GM21360 (cell line): ENCODE results near the gene SELP.

Experiments used
- ATAC-seq: cut with Tn5 transposase; IDR thresholded peaks from one replicate; pipeline ENCODE4 v1.9.1; 2021; ENCODE audit warnings: mild to moderate bottlenecking, moderate library complexity; ENCODE audit not compliant: unreplicated experiment

Gene SELP

DNA sequence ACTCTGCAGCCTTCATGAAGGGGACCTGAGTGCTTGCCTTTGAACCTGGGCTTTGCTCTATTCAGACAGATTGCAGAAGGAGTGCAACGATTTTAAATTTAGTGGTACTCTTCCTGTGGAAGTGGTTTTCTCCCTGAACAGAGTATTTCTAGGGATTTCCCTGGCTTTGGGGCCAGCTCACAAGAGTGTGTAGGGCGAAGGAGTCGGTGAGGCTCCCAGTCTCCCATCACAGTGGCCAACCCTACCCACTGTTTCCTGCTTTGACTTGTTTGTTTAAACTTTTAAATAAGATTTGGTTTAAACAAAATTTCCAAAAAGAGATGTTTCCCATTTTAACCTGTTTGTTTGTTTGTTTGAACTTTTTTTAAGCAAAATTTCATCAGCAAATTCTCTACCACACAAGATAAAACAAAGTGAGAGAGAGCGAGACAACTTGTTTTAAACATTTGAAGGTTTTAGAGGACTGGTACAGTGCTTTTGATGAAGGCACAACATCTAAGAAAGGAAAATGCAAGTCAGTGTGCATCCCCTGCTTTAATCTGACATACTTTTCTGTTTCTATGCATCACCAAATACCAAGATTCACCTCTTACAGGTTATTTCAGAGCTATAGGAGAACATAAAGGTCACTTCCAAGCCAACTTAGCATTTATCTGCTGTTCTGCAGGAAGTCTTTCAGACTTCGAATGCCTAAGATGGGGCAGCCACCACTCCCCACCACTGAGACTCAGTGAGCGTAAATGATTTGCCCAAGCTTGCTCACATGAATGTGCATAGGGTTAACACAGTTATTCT lies 6.6 kb downstream of the SELP start:
- ATAC-seq, result no peak

DNA sequence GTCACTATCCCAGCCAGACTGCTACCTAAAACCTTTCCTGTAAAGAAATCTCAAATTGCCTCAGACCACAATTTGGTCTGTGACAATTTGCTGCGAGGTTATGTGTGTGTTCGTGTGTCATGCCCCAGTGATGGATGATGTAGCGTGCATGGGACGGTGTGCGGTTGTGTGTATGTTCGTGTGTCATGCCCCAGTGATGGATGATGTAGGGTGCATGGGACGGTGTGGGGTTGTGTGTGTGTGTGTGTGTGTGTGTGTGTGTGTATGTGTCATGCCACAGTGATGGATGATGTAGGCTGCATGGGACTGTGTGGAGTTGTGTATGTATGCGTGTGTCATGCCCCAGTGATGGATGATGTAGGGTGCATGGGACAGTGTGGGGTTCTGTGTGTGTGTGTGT lies 9.4 kb downstream of the SELP start:
- no peak for ATAC-seq

DNA sequence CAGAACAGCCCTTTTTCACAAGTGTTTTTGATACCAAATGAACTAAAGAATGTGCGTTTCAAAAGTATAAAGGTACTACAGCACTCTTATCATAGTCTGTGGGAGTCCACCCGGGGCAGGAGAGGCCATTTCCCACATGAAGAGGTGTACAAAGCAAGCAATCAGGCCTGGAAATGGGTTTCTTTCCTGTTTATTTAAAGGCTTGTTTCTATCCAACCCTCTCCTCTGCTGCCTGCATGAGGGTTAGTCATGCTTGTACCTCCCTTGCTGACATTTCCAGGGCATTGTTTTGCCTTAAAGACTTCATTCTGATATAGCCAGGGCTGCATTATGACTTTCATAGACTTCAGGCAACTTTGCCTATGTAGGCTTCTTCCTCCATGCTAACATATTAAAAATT lies 11.6 kb downstream of the SELP start:
- no peak for ATAC-seq

DNA sequence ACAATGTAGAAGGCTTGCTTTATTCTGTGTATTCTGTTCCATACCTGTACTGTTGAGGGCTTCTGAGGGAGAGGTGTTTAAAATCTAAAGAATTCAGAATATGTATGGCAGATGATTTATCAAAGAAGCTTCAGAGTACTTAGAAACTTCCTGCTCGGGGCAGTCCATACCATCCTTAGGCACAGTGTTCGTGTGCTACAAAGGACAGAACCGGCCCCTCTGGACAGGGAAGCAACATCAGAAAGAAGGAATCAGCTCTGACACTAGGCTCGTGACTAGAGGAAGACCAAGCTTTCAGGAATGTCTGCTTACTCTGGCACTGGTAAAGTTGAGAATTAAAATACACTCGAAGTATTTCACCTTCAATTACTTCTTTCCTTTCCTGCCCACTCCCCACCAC lies 14.1 kb downstream of the SELP start:
- no peak for ATAC-seq

DNA sequence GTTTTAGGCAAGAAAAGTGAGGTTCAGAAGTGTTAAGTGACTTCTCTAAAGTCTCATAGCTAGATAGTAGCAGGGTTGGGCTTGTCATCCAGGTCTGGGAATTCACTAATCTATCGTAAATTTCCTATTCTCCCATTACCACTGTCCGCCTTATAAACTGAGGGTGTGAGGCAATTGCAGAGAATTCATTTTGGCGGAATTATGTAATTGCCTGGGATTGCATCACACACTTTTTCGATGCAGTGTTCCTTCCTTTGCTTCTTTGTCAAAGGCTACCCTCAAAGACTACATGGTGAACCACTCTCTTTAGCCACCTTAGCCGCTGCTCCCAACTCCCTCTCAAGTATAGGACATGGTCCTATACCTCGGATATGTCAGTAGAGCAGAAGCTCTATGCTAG lies 19.1 kb downstream of the SELP start:
- no peak for ATAC-seq

DNA sequence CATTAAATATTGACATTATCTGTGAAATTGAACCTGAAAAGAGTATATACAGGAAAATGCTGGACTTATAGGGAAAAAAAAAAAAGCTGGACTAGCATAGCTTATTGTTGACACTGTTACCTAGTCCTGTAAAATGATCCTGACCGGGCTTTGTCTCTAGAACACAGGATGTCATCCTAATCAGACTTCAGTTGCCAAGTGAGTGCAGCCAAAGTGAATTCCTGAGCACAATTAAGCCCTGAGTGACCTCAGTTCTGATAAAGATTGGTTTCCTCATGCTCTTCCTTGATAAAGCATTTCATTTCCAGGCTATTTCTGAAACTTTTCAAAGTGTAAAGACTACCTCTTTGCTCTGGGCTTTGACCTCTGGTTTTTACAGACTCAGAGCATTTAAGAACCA lies 19.8 kb downstream of the SELP start:
- ATAC-seq, result no peak

DNA sequence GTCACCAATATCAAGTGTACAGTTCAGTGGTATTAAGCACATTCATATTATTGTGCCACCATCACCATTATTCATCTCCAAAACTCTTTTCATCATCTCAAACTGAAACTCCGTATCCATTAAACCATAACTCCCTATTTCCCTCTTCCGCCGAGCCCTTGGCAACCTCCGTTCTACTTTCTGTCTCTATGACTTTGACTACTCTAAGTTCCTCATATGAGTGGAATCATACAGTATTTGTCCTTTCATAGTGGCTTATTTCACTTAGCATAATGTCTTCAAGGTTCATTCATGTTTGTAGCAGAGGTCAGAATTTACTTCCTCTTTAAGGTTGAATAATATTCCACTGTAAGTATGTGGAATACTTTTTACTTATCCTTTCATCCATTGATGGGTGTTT lies 21.7 kb downstream of the SELP start:
- no peak for ATAC-seq

DNA sequence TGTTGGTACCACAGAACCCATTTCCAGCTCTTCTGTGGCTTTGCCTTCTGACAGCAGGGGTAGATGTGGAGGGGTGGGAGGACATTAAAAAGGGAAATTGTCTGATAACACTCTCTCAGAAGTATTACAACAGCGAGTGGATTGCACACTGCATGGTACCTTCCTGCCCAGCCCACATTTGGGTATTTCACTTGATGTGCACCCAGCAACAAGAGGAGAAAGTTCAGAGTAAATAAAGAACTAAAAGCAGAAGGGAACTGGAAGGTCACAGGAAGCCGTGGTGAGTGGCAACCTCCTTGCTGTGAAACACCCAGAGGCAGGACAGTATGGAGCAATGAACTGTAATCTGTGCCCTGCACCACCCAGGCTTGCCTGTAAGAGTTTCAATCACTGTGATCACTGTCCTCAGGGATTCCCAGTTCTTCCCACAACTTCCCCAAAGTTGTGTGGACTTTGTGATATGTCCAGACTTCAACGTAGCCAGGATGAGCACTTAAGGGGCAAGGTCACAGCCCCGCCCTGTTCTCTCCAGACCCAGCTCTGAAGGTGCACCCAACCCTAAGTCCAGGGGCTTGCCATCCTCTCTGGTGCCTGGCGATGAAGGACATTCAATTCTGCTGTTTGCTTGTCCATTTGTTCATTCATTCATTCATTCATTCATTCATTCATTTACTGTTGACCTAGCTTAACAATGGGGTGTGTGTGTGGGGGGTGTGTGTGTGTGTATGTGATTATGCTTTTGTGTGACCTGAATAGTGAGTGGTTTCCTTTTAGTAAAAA lies 25.0 kb downstream of the SELP start:
- no peak for ATAC-seq

DNA sequence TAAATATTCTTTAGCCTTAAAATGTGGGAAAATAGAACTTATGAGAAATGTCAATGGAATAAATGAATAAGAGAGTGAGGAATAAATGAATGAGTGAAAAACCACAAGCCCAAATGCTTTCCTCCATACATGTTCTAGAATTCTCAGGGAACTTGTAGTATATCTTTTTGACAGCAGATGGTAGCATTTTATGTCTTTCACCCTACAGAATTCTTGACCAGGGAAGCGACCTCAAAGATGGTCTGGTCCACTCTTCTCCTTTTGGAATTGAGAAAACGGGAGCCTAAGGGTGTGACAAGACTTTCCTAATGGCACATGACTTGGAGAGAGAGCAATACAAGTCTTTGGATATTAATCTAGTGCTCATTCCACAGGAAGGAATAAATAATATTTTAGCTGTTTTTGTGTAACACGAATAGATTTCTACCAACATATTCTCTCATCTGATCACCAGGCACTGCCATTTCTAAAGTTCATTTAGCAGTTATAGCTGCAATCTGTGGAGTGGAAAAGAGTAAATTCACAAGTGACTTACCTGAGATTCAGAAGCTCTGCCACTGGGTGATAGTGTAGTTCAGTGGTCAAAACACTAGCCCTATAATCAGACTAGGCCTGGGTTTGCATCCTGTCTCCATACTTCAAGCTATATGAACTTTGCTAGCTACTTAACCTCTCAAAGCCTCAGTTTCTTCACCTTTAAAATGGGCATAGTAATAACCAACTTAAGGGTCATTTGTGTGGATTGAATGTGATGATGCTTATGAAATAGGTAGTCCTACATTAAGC lies 28.6 kb downstream of the SELP start:
- ATAC-seq, result peak; percentile 50

DNA sequence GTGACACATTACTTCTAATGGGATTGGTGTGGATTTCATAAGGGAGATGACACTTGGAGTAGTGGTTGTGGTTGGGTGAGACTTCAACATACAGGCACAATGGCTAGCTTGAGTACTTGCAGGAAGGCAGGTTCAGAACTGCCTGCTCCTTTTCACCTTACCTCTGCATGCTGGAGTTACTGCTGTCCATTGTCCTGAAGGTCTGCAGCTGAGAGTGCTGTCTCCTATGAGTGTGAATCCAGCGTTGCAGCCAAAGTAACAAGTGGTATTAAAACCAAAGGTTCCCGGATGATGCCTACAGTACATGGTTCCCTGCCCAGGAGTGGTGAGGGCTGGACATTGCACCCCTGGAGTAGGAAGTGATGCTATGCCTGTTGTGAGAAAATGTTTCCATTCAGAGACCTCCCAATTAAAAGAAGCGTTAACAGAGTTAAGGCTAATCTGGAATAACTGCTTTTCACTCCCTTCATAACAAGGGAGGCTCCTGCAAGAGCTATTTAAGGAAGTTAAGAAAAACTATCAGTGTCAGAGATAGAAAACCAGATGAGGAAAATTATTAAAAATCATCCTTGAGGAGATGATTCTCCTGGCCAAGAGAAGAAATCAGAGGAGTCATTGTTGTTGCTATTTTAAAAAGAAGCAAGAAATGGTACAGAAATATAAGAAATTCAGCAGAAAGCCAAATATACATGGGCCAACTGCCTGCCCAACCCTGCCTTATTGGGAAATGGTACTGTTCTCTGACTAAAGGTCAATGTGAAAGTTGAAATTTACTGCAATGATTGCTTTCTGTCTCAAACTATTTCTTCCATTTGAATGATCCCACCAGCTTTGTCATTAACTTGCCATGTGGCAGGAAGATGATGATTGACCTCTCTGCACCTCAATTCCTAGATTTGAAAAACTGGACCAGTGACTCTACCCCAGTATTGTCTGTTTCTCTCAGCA lies 33.9 kb downstream of the SELP start:
- ATAC-seq, result peak; percentile 43

DNA sequence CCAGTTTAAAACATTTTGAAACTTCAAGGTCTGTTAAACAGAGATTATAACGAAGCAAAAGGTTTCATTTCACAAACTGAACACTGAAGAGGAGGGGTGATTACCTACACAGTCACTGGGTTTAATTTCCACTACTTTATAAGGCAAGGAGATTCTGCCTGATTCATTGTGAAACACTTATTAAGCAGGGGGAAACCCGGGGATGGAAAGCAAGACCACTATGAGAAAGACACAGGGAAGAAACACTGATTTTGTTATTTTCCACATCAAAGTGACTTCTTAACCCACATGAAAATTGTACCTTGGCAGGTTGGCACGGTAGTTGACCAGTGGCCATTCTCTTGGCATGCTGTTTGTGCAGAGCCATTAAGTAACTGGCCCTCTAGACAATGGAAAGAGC lies 35.5 kb downstream of the SELP start:
- ATAC-seq, result peak; percentile 57

DNA sequence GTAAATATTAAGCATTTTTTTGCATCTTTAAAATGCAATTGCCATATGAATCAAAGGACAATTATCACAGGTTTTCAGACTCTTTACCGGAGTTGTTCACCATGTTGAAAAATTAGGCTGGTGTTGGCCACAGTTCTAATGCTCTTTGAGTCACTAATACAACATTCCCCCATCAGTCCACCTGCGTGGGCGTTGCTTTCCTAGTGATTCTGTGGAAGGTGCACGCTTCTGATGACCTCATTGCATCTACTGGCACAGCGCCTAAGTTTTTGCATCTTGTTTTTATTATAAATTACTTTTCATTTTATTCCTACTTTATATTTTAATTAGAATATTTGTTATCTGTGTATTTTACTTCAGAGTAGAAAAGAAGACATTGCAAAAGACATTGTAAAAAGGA lies 39.0 kb downstream of the SELP start:
- no peak for ATAC-seq

DNA sequence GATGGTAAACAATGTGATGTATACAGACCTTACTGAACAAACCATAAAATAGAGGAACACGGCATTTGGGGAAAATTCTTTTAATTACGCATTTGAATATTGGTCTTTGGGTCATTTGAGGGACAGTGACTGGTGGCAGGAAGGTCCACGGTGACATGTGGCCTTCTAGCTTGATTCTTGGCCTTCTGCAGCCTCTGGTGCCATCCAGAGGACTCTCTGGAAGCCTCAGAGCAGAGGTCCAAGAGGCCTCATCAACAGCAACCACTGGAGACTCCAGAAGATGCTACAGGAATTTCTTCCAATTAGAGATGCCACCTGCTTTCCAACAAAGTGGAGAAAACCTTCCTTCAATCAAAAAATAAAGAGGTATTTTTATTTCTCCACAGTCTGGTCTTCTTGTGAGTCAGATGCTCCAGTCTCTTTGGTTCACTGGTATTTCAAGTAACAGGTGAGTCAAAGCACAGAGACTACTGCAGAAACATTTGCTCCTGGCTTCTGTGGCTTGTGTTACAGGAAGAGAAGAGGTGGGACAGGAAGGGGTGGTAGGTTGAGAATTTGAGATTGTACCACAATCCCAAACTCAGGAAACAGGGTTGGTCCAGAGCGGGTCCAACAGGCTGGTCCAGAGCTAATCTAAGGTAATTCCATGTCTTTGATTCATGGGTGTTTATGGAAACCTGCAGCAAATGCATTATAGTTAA lies 41.0 kb downstream of the SELP start:
- ATAC-seq, result no peak

DNA sequence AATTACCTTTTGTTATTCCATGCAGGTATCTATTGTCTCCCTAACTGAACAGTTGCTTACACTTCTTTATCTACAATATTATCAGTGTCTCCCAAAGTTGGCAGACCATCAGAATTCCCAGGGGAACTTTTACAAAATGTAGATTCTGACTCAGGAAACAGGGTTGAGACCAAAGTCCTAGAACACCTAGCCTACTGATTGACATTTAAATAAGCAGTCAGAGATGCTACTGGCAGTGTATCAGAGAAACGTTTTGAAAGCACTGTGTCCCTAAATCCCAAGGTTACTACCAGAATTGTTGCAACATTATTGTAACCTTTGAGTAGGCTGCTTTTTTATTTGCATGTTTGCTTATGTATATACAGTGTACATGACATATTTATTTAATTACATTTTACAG lies 41.8 kb downstream of the SELP start:
- no peak for ATAC-seq

DNA sequence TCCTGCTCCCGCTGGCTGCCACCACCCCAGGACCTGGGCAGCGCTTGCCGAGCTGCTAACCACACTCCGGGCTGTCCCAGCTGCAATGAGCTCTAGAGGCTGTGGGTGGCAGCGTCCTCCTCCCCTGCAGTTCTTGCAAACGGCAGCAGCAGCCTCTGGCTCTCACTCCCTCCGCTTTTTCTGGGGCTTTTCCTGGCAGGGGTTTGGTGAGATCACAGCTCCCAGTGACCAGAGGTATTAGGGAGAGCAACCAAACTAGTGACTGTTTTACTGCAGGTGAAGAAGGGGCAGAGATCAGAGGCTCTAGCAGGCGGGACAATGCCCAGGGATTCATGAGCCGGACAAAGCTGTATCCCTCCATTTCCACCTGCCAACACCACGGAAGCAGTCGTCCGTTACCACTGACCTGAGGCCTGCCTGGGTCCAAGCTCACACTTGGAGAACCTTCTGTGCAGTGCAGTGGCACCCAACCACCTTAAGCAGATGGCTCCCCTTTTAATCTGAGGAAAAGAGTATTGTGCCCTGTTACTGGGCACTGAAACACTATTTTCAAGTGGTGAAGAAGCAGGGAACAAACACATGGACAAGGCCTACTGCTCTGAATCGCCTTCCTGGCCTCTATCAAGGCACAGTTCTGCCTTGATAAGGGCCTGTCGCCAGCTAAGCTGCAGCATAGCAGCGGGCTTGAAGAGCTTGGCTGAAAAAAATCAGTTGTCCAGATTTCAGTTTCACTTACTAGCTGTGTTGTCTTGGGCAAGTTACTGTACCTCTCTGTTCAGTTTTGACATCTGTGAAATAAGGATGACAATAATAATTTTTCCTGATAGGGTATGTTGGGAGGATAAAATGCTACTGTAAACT lies 43.3 kb downstream of the SELP start, which contains the start of gene F5:
TSS of gene F5 (minus strand) at position 87 of the 861 bp plus-strand sequence. CDS start 95 bp downstream, outside the sequence.
- ATAC-seq, result peak; percentile 91

DNA sequence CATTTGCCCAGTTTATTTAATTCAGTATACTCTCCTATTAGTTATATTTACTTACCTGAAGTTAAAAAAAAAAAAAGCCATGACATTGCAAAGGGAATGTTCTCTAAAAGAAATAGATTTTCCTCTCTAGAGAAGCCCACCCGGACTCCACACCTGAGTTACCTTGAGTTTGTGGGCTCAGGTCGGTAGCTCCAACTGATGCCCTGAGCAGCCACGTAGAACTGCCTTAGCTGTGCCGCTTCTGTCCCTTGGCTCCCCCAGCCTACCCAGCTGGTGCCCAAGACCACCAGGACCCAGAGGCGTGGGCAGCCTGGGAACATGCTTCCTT lies 43.9 kb downstream of the SELP start:
- peak; percentile 18 for ATAC-seq

DNA sequence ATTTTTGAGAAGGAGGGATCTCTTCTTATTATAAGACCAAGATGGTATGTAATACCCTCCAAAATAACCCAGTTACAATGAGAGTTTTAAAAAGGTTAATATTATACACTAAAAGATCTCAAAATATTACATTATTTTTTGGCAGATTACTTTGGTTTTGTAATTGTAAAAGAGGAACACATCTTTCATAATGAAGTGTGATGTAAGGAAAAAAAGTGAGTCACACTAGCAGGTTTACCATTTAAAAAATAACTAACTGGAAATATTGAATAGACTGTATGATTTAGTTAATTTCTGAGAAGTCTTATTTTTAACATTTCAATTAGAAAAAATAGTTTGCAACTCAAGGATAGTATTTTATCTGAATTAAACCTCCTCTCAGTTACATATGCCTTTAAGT lies 44.7 kb downstream of the SELP start:
- ATAC-seq, result no peak

DNA sequence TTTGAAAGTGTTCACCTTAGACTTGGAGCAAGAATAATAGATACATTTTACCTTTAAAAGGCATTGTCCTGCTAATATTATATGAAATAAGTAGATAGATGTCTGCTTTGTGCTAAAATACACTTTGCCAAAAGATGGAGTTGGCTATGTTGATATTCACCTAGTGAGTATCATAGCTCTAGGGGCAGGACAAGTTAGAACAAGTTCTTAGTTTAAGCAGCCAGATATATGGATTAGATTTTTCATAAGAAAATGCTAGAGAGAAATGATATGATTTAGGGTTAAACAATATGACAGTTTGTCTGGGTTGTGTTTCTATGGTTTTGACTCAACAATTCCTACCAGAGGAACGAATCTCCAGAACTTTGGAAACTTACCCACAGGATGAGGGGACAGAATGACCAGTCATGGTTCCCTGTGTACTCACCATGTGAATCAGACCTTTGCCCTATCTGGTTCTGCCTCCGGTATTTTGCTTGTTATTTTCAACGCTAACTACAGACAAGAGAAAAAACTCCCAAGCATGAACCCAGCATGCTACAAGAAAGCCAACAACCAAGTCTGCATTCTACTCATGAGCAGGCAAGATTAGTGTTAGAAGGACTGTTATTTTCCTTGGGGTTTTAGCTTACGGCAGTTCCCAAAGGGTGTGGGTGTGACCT lies 45.3 kb downstream of the SELP start:
- no peak for ATAC-seq
